HG03039 (cell line): ENCODE data around the gene IL1A.

Source experiments
- ATAC-seq: cut with Tn5 transposase; IDR thresholded peaks from one replicate; pipeline ENCODE4 v1.9.1; 2021; ENCODE audit warnings: mild to moderate bottlenecking, moderate library complexity; ENCODE audit not compliant: unreplicated experiment

Gene IL1A

GRCh38 chr2:112793449-112793978 is 9.2 kb upstream of the IL1A start:
- no peak for ATAC-seq

- ATAC-seq, result no peak
These were observed 8.1 kb upstream of the IL1A start for GRCh38 chr2:112792419-112792818.

GRCh38 chr2:112791693-112792230 is 7.5 kb upstream of the IL1A start:
- ATAC-seq, result no peak

- no peak for ATAC-seq
These were observed 6.7 kb upstream of the IL1A start for GRCh38 chr2:112791019-112791418.

- ATAC-seq, result no peak
These were observed 6.0 kb upstream of the IL1A start for GRCh38 chr2:112790305-112790704.

- no peak for ATAC-seq
These were observed 4.9 kb upstream of the IL1A start for GRCh38 chr2:112789186-112789585.

GRCh38 chr2:112788653-112789052 is 4.4 kb upstream of the IL1A start:
- ATAC-seq, result no peak

GRCh38 chr2:112787729-112788393 is 3.6 kb upstream of the IL1A start:
- ATAC-seq, result no peak

GRCh38 chr2:112787294-112787693 is 3.0 kb upstream of the IL1A start:
- ATAC-seq, result no peak

- ATAC-seq, result no peak
These were observed 1.0 kb downstream of the IL1A start for GRCh38 chr2:112783187-112783714.

- ATAC-seq, result peak; percentile 77
These were observed 2.0 kb downstream of the IL1A start for GRCh38 chr2:112782234-112782799.

GRCh38 chr2:112779598-112779997 is 4.7 kb downstream of the IL1A start:
- ATAC-seq, result no peak

- no peak for ATAC-seq
These were observed 7.3 kb downstream of the IL1A start for GRCh38 chr2:112777036-112777435.

GRCh38 chr2:112776113-112776512 is 8.2 kb downstream of the IL1A start:
- ATAC-seq, result no peak

GRCh38 chr2:112774536-112775285 is 9.6 kb downstream of the IL1A start:
- no peak for ATAC-seq

- ATAC-seq, result no peak
These were observed 10.7 kb downstream of the IL1A start for GRCh38 chr2:112773556-112773955.

GRCh38 chr2:112772911-112773475 is 11.3 kb downstream of the IL1A start:
- ATAC-seq, result no peak

GRCh38 chr2:112772322-112772721 is 12.0 kb downstream of the IL1A start:
- ATAC-seq, result no peak

- no peak for ATAC-seq
These were observed 15.9 kb downstream of the IL1A start for GRCh38 chr2:112768432-112768831.

- ATAC-seq, result no peak
These were observed 16.5 kb downstream of the IL1A start for GRCh38 chr2:112767693-112768330.

- no peak for ATAC-seq
These were observed 19.0 kb downstream of the IL1A start for GRCh38 chr2:112765251-112765650.
